Lung microvascular endothelial cell (primary cell): ENCODE measurements around the gene MAG. TPM values are rescaled to one million over a fixed set of nuclear protein-coding genes. Genes with fewer than 3 reads are reported as not detected.
A peak's percentile ranks its signal among the peaks of the same experiment; 100 is the strongest.

Source experiments
- DNase-seq, 2 donors: peaks; one replicate each; pipeline versions ENCODE4 v3.0.0 to v3.0.0-alpha.2; 2010; ENCODE audit warnings: low read depth in 2 of 2
- total RNA-seq: library from RNA; depleted of rRNA; stranded (reverse); fragments of >200 nt; gene quantifications from 2 replicates; pipeline ENCODE4 v1.2.1, GENCODE V29; 2014

Gene MAG
- total RNA-seq, 1 donor from 2014 or later: not detected

- no peak for DNase-seq
These were observed 49.0 kb downstream of the MAG start for GRCh38 chr19:35341006-35341405.

GRCh38 chr19:35341565-35342225 lies 49.7 kb downstream of the MAG start:
- no peak for DNase-seq

GRCh38 chr19:35342430-35342829 lies 50.5 kb downstream of the MAG start:
- DNase-seq: no peak

- no peak for DNase-seq
These were observed 52.6 kb downstream of the MAG start for GRCh38 chr19:35344511-35345031.

GRCh38 chr19:35345671-35346111 lies 53.7 kb downstream of the MAG start:
- no peak for DNase-seq

GRCh38 chr19:35346193-35347052 lies 54.5 kb downstream of the MAG start:
- no peak for DNase-seq

GRCh38 chr19:35347171-35347929 lies 55.4 kb downstream of the MAG start, which contains the start of gene FFAR1:
Gene FFAR1, plus strand, starts transcription at chr19:35347902. Its CDS starts 3,650 bp downstream, at chr19:35351552.
- no peak for DNase-seq

GRCh38 chr19:35347930-35348298 lies 56.0 kb downstream of the MAG start:
- no peak for DNase-seq

- no peak for DNase-seq
These were observed 57.1 kb downstream of the MAG start for GRCh38 chr19:35348911-35349611.

GRCh38 chr19:35349614-35350521 lies 57.9 kb downstream of the MAG start:
- no peak for DNase-seq

GRCh38 chr19:35350591-35350990 lies 58.6 kb downstream of the MAG start:
- no peak for DNase-seq

- DNase-seq: no peak
These were observed 59.6 kb downstream of the MAG start for GRCh38 chr19:35351411-35352176.

GRCh38 chr19:35352177-35352447 lies 60.2 kb downstream of the MAG start:
- no peak for DNase-seq

GRCh38 chr19:35352448-35353304 lies 60.7 kb downstream of the MAG start:
- peak; percentile 71 to 87 for DNase-seq

- DNase-seq: no peak
These were observed 61.7 kb downstream of the MAG start for GRCh38 chr19:35353635-35354034.

GRCh38 chr19:35354898-35355297 lies 62.9 kb downstream of the MAG start:
- no peak for DNase-seq

- DNase-seq: no peak
These were observed 64.0 kb downstream of the MAG start for GRCh38 chr19:35355791-35356460.
